SKM-1 treated with dmso at 0.1 percent for 144 hours (cell line): ENCODE results near the gene C6orf120.

Experiments used
- DNase-seq: peaks from one replicate; lab custom pipeline; 2025; ENCODE audit not compliant: unreplicated experiment; lab: John Stamatoyannopoulos, UW

C6orf120 gene

GRCh38 chr6:169701954-169702839 is at the start of gene C6orf120, which contains the start of gene WDR27:
TSS of gene C6orf120 (plus strand) at chr6:169702126. CDS start at chr6:169702460, 334 bp downstream.
TSS of gene WDR27 (minus strand) at chr6:169702029. CDS start at chr6:169689005, 13,024 bp downstream.
- DNase-seq = peak; percentile 91

- no peak for DNase-seq
Measured at GRCh38 chr6:169652896-169653295, 49.0 kb upstream of the C6orf120 start.

- no peak for DNase-seq
Measured at GRCh38 chr6:169653691-169654090, 48.2 kb upstream of the C6orf120 start.

- no peak for DNase-seq
Measured at GRCh38 chr6:169654598-169655391, 47.1 kb upstream of the C6orf120 start.

- no peak for DNase-seq
Measured at GRCh38 chr6:169656546-169657283, 45.2 kb upstream of the C6orf120 start.

GRCh38 chr6:169657284-169657610 is 44.7 kb upstream of the C6orf120 start:
- DNase-seq = no peak

GRCh38 chr6:169659820-169660610 is 41.9 kb upstream of the C6orf120 start:
- no peak for DNase-seq

GRCh38 chr6:169660751-169661390 is 41.1 kb upstream of the C6orf120 start:
- DNase-seq = no peak

GRCh38 chr6:169661391-169661756 is 40.6 kb upstream of the C6orf120 start:
- no peak for DNase-seq

GRCh38 chr6:169663468-169663867 is 38.5 kb upstream of the C6orf120 start:
- no peak for DNase-seq

GRCh38 chr6:169664227-169664626 is 37.7 kb upstream of the C6orf120 start:
- no peak for DNase-seq

GRCh38 chr6:169665289-169665688 is 36.6 kb upstream of the C6orf120 start:
- DNase-seq = no peak

GRCh38 chr6:169666441-169666840 is 35.5 kb upstream of the C6orf120 start:
- DNase-seq = no peak

GRCh38 chr6:169667716-169668115 is 34.2 kb upstream of the C6orf120 start:
- no peak for DNase-seq

- DNase-seq = no peak
Measured at GRCh38 chr6:169668203-169668847, 33.6 kb upstream of the C6orf120 start.

- no peak for DNase-seq
Measured at GRCh38 chr6:169669147-169669546, 32.8 kb upstream of the C6orf120 start.

- DNase-seq = no peak
Measured at GRCh38 chr6:169669889-169670288, 32.0 kb upstream of the C6orf120 start.

GRCh38 chr6:169671563-169671962 is 30.4 kb upstream of the C6orf120 start:
- no peak for DNase-seq

GRCh38 chr6:169675011-169675410 is 26.9 kb upstream of the C6orf120 start:
- no peak for DNase-seq

GRCh38 chr6:169677096-169677495 is 24.8 kb upstream of the C6orf120 start:
- DNase-seq = no peak
